ENCODE data around the gene SSU72. TPM values are rescaled to one million over a fixed set of nuclear protein-coding genes. Genes with fewer than 3 reads are reported as not detected.
"Not testable (repeated sequence)": the region's sequence is repeated elsewhere in the genome, so short reads cannot be mapped to it uniquely, and the experiment has no call there.

Gene SSU72
- total RNA-seq, 1 donor from 2014 or later: 54.0 TPM

DNA sequence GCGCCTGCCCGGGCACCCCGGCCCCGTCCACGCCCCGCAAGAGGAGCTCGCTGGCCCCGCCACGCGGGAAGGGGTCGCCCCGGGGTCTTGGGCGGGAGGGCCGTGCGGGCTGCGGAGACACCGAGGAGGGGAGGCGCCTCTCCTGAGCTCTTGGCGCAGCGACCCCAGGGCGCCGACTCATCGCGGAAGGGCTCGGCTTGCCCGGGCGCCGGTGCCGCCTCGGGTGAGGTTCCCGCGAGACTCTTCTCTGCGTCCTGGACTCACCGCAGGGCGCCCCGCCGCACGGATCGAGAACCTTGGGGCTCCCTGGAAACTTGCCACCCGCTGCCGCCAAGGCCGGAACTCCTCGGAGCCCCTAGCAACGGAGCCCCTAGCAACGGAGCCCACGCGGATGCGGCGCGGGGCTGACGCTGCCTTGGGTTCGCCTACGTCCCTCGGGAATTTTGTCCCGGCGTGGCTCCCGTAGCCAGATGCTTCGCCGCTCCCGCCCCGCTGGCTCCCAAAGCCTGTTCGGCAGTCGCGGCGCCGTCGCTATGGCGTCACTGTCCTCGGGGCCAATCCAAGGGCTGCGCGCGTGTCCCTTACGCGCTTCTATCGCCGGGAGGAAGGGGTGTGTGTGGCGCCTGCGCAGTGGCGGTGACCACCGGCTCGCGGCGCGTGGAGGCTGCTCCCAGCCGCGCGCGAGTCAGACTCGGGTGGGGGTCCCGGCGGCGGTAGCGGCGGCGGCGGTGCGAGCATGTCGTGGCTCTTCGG is 63.0 kb downstream of the SSU72 start, which contains the start of gene ATAD3A:
Gene ATAD3A (plus strand): TSS at position 630 of the 753 bp plus-strand sequence. CDS start 107 bp downstream, at position 737.
- no peaks in the 10 kb centered on the region for H3K36me3 ChIP-seq (ENCODE audit: control insufficient read depth, insufficient read depth, low read length)
- TF ChIP-seq, protein P1, sequence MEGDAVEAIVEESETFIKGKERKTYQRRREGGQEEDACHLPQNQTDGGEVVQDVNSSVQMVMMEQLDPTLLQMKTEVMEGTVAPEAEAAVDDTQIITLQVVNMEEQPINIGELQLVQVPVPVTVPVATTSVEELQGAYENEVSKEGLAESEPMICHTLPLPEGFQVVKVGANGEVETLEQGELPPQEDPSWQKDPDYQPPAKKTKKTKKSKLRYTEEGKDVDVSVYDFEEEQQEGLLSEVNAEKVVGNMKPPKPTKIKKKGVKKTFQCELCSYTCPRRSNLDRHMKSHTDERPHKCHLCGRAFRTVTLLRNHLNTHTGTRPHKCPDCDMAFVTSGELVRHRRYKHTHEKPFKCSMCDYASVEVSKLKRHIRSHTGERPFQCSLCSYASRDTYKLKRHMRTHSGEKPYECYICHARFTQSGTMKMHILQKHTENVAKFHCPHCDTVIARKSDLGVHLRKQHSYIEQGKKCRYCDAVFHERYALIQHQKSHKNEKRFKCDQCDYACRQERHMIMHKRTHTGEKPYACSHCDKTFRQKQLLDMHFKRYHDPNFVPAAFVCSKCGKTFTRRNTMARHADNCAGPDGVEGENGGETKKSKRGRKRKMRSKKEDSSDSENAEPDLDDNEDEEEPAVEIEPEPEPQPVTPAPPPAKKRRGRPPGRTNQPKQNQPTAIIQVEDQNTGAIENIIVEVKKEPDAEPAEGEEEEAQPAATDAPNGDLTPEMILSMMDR (IDR thresholded peaks at IDR 0.05; ENCODE audit: insufficient read depth, low read length, severe bottlenecking): no peak
- DNase-seq (ENCODE audit: low read depth) (peak; percentile 92), FAIRE-seq (no peak)
- peak within 1 kb of the TSS; percentile 88 for H3K4me3 ChIP-seq (ENCODE audit: low read depth, low read length)
- H3K27me3 ChIP-seq (ENCODE audit: control insufficient read depth, insufficient read depth, low read length): no peaks in the 10 kb centered on the region

DNA sequence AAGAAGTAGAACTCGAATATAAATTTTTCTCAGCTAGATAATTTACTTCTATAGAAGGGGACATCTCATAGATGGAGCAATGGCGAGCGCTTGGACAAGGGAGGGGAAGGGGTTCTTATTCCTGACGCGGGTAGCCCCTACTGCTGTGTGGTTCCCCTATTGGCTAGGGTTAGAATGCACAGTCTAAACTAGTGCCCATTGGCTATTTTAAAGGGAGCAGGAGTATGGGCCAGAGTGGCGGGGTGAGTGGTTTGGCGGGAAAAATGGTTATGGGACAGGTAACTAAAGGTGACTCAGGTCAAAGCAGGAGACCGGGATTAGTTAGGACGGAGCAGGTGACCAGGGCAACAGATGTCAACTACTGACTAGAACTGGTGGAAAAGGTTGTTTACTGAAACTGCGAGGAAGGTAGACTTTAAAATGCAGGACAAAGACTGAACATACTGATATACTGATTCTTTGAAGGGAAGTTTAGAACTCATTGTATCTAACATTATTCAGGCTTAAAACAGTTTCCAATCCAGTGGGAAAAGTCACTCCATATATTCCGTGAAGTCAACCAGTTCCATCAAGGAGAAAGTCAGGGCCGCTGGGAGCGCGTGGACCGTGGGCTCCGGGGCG is 63.6 kb downstream of the SSU72 start:
- peak overlapping the region; percentile 88 for H3K4me3 ChIP-seq (ENCODE audit: low read depth, low read length)
- DNase-seq (ENCODE audit: low read depth) (peak; percentile 36), FAIRE-seq (no peak)
- no peaks in the 10 kb centered on the region for H3K27me3 ChIP-seq (ENCODE audit: control insufficient read depth, insufficient read depth, low read length)
- no peaks in the 10 kb centered on the region for H3K36me3 ChIP-seq (ENCODE audit: control insufficient read depth, insufficient read depth, low read length)
- TF ChIP-seq, protein P1 (IDR thresholded peaks at IDR 0.05; ENCODE audit: insufficient read depth, low read length, severe bottlenecking): no peak

DNA sequence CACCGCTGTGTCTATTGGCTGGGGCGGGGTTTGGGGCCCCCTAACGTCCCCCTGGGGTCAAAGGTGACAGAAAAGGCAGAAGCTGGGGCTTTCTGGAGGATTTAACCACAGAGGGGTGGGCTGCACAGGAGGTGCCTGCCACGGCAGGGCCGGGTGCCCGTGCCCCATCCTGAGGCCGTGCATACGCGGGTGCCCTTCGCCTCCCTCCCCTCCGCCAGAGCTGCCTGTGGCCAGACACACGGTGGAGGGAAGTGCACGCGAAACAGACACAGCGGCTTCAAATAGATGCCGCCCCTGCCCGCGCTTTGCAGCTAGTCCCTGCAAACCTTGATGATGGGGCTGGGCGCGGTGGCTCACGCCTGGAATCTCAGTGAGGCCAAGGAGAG is 65.2 kb downstream of the SSU72 start:
- not testable (repeated sequence) for H3K27me3 ChIP-seq (ENCODE audit: control insufficient read depth, insufficient read depth, low read length); H3K36me3 ChIP-seq (ENCODE audit: control insufficient read depth, insufficient read depth, low read length); FAIRE-seq; DNase-seq (ENCODE audit: low read depth); H3K4me3 ChIP-seq (ENCODE audit: low read depth, low read length)

DNA sequence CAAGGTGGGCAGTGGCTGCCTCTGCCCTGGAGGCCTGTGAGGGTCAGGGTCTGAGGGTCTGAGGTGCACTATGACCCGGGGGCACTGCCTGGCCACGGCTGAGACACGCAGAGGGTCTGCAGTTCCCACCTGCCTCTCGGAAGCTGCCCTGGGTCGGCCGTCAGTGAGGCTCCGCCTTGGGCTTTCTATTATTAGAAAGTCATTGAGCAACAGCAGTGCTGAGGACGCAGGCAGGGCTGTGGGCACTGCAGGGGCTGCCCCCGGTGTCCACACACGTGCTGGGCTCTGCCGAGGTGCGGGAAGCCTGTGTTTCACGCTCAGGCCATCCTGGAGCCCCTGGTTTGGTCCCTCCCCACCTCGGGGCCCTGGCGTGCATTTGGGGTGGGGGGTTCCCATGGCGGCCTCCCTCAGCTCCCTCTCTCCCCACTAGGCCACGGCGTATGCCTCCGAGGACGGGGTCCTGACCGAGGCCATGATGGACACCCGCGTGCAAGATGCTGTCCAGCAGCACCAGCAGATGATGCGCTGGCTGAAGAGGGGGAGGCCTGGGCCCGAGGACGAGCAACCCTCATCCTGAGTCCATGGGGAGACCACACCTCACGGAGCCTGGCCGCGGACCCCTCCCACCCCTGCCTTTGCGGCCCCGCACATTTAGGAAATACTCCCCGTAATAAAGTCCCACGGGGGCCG is 65.7 kb downstream of the SSU72 start:
- H3K36me3 ChIP-seq (ENCODE audit: control insufficient read depth, insufficient read depth, low read length); H3K27me3 ChIP-seq (ENCODE audit: control insufficient read depth, insufficient read depth, low read length); DNase-seq (ENCODE audit: low read depth); H3K4me3 ChIP-seq (ENCODE audit: low read depth, low read length); FAIRE-seq: not testable (repeated sequence)

DNA sequence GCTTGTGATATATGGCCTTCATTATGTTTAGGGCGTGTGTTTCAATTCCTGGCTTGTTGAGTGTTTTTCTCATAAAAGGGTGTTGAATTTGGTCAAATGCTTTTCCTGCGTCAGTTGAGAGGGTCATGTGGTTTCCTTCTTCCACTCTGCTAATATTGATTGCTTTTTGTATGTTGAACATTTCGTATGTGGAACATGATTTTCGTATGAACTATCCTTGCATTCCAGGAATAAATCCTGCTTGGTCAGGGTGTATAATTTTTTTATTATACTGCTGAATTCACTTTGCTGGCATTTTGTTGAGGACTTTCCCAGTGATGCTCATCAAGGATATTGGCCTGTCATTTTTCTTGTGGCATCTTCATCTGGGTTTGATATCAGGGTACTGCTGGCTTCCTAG is 67.4 kb downstream of the SSU72 start:
- no peak overlapping the region for H3K4me3 ChIP-seq (ENCODE audit: low read depth, low read length)
- FAIRE-seq (no peak), DNase-seq (ENCODE audit: low read depth) (no peak)
- TF ChIP-seq, protein P1 (IDR thresholded peaks at IDR 0.05; ENCODE audit: insufficient read depth, low read length, severe bottlenecking): no peak
- H3K36me3 ChIP-seq (ENCODE audit: control insufficient read depth, insufficient read depth, low read length): no peaks in the 10 kb centered on the region
- no peaks in the 10 kb centered on the region for H3K27me3 ChIP-seq (ENCODE audit: control insufficient read depth, insufficient read depth, low read length)

DNA sequence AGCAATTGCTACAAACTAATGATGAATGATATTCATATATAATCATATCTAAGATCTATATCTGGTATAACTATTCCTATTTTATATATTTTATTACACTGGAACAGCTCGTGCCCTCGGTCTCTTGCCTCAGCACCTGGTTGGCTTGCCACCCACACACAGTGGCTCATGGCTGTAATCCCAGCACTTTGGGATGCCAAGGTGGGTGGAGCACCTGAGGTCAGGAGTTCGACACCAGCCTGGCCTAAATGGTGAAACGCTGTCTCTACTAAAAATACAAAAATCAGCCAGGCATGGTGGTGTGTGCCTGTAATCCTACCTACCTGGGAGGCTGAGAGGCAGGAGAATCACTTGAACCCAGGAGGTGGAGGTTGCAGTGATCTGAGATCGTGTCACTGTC is 68.9 kb downstream of the SSU72 start:
- DNase-seq (ENCODE audit: low read depth); FAIRE-seq; H3K4me3 ChIP-seq (ENCODE audit: low read depth, low read length); H3K36me3 ChIP-seq (ENCODE audit: control insufficient read depth, insufficient read depth, low read length); H3K27me3 ChIP-seq (ENCODE audit: control insufficient read depth, insufficient read depth, low read length): not testable (repeated sequence)

DNA sequence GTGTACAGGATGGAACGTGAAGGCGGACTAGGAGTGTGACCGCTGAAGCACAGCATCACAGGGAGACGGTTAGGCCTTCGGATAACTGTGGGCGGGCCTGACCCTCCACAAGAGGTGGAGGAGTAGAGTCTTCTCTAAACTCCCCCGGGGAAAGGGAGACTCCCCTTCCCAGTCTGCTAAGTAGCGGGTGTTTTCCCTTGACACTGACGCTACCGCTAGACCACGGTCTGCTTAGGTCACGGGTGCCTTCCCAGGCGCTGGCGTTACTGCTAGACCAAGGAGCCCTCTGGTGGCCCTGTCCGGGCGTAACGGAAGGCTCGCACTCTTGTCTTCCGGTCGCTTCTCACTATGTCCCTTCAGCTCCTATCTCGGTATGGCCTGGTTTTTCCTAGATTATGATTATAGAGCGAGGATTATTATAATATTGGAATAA is 69.3 kb downstream of the SSU72 start:
- FAIRE-seq; H3K36me3 ChIP-seq (ENCODE audit: control insufficient read depth, insufficient read depth, low read length); DNase-seq (ENCODE audit: low read depth); H3K27me3 ChIP-seq (ENCODE audit: control insufficient read depth, insufficient read depth, low read length); H3K4me3 ChIP-seq (ENCODE audit: low read depth, low read length): not testable (repeated sequence)
- TF ChIP-seq, protein P1 (IDR thresholded peaks at IDR 0.05; ENCODE audit: insufficient read depth, low read length, severe bottlenecking): peak; percentile 22

All from bronchial epithelial cell (primary cell).